Astrocyte of the cerebellum (primary cell): ENCODE data around the gene AHNAK2.

Source experiments
- DNase-seq: peaks from one replicate; pipeline ENCODE4 v3.0.0-alpha.2; 2011; ENCODE audit warnings: low read depth
- H3K4me3 ChIP-seq: 2 replicates; pipeline ENCODE4 v1.5.1; 2011; ENCODE audit warnings: mild to moderate bottlenecking, low read depth, low read length, moderate library complexity
- in situ Hi-C: cut with HindIII; loops from 2 replicates; pipeline ENCODE4 v1.10.0; 2017; ENCODE audit warnings: low sequenced_read_pairs
- TF ChIP-seq, protein P1 (sequence below): IDR thresholded peaks from 2 replicates; pipeline ENCODE4 v1.5.1; 2012; ENCODE audit warnings: low read length, low read depth, moderate library complexity, mild to moderate bottlenecking; ENCODE audit errors: missing control alignments

AHNAK2 gene

DNA sequence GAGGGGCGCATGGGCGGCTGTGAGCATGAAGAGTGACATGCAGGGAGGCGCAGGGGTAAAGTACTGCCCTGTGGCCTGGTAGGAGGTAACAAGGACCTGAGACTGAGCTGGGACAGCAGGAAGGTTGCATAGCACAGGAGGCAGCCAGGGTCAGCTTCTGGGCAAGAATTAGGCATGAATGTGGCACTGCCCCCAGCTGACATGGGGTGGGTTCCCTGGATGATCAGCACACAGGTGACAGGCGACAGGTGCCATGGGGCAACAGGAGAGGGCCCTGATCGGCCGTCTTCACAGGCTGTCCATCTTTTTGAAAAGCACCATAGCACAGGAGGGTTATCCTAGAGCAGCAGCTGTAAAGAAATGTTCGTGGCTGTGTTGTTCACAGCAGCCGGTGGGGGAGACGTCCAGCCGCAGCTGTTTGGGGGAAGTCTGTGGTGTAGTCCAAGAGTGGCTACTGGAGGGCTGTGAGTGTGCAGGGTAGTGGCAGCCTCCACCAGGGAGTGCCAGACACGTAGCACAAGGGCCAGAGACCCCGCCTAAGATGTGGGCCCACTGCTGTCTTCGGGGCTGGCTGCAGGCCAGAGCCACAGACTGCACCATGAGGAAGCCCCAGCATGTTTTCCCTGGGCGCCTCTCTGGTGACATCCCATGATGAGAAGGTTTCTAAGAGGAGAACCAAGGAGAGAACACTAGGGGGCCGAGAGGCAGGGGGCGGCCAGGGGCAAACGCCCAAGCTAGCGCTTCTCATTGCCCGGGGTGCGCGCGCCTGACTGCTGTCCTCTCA is 15.8 kb upstream of the AHNAK2 start:
- no peak for DNase-seq
- in situ Hi-C loops = no loop called here
- H3K4me3 ChIP-seq = no peak overlapping the region
- TF ChIP-seq, protein P1, sequence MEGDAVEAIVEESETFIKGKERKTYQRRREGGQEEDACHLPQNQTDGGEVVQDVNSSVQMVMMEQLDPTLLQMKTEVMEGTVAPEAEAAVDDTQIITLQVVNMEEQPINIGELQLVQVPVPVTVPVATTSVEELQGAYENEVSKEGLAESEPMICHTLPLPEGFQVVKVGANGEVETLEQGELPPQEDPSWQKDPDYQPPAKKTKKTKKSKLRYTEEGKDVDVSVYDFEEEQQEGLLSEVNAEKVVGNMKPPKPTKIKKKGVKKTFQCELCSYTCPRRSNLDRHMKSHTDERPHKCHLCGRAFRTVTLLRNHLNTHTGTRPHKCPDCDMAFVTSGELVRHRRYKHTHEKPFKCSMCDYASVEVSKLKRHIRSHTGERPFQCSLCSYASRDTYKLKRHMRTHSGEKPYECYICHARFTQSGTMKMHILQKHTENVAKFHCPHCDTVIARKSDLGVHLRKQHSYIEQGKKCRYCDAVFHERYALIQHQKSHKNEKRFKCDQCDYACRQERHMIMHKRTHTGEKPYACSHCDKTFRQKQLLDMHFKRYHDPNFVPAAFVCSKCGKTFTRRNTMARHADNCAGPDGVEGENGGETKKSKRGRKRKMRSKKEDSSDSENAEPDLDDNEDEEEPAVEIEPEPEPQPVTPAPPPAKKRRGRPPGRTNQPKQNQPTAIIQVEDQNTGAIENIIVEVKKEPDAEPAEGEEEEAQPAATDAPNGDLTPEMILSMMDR = no peak

DNA sequence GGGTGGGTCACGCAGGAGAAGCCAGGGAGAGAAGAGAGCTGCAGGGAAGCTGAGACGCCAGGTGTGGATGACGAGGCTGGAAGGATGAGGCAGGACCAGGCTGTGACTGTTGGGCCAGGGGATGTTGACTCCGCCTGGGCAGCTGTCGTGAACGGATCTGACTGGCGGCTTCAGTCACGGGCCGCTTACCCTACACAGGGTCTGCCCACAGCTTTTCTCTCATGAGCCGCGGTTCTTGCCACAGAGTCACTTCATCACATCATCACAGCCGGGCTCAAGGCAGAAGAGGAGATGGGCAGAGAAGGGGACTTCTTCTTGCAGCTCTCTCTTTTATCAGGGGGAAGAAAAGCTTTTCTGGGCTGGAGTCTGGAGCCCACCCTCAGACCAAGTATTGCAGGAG is 15.1 kb upstream of the AHNAK2 start:
- in situ Hi-C loops = no loop called here
- no peak overlapping the region for H3K4me3 ChIP-seq
- DNase-seq = no peak
- TF ChIP-seq, protein P1 = no peak

DNA sequence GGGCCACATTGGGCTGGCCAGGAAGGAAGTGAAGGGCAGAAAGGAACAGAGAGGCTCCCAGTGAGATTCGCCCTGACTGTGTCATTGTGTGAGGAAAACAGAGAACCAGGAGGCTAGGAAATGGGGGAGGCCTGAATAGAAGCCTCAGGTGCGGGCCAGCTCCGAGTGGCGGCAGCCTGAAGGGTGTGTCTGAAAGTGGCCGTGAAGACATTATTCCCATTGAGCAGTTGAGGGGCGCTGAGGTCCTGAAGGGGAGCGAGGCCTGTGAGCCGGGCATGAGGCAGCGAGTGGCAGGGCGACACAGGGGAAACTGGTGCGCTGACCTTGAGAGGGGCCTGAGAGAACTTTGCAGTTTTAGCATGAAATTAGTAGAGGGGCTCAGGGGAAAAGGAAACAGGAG is 14.3 kb upstream of the AHNAK2 start:
- TF ChIP-seq, protein P1 = no peak
- H3K4me3 ChIP-seq = no peak overlapping the region
- no peak for DNase-seq
- in situ Hi-C loops = no loop called here

DNA sequence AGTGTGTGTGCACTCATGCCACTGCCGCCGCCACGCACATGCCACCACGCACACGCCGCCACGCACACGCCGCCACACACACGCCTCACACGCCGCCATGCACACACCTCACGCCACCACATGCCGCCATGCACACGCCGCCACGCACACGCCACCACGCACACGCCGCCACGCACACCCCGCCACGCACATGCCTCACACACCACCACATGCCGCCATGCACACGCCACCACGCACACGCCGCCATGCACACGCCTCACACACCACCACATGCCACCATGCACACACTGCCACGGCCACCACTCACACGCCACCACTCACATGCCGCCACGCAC is 13.7 kb upstream of the AHNAK2 start:
- TF ChIP-seq, protein P1 = no peak
- no peak for DNase-seq
- in situ Hi-C loops = no loop called here
- no peak overlapping the region for H3K4me3 ChIP-seq

DNA sequence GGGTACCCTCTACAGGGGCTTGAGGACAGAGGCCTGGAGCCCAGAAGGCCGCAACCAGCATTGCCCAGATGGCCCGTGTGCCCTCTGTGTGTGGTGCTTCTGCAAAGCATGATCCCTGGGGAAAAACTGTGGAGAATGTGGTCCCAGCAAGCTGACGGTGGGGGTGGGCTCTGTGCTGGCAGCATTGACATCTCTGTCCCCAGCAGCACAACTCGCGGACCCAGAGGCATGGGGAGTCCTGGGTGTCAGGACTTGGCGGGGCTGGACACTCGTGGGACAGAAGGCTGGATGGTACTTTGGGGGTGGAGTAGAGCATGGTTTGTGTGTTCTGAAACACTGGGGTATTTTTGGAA is 11.8 kb upstream of the AHNAK2 start:
- in situ Hi-C loops = no loop called here

DNA sequence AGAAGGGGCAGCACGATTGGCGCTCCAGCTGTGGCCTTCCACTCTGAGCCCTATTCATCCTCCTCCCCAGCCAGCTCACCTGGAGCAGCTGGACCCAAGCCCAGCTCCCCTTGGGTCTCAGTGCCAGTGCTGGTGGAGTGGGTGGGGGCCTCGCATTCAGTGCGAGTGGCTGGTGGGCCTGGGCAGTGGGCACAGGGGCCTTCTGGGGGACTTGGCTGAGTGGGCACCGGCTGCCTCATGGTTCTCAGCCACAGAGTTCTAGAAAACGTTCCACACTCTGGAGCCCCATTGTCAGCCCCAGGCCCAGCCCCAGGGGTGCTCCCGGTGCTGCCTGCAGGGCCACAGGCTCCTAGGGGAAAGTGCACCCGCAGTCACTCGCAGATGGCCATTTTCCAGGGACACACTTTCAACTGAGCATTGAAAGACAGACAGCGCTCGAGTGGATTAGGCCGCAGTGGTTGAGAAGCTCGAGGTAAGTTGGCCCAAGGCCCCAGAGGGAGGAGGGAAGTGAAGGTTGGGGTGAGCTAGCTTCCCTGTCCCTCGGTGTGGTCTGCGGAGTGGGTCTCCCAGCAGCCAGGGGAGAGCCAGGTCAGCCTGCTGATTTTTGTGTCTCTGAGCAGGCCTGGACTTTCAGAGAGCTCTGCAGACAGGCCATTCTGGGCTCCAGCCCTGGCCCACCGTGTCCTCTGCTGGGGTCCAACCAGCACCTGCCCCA is 11.2 kb upstream of the AHNAK2 start:
- in situ Hi-C loops = no loop called here
- DNase-seq = no peak
- TF ChIP-seq, protein P1 = no peak
- H3K4me3 ChIP-seq = no peak overlapping the region

More for the DNA sequence above, 11.8 kb upstream of the AHNAK2 start:
- DNase-seq = no peak
- TF ChIP-seq, protein P1 = no peak
- no peak overlapping the region for H3K4me3 ChIP-seq
